Measurements from ENCODE around the gene PARP15. TPM values are rescaled to one million over a fixed set of nuclear protein-coding genes. Genes with fewer than 3 reads are reported as not detected.
A peak's percentile ranks its signal among the peaks of the same experiment; 100 is the strongest.

Gene PARP15
- total RNA-seq = 5.9 TPM

- peak in 1 of 2 donors; percentile 27 for TF ChIP-seq POLR2AphosphoS5 (IDR thresholded peaks at IDR 0.05; ENCODE audit: insufficient read depth in 1 of 2, low read depth in 1 of 2)
- no peak for TF ChIP-seq POLR2A (IDR thresholded peaks at IDR 0.05)
- TF ChIP-seq, protein P1, sequence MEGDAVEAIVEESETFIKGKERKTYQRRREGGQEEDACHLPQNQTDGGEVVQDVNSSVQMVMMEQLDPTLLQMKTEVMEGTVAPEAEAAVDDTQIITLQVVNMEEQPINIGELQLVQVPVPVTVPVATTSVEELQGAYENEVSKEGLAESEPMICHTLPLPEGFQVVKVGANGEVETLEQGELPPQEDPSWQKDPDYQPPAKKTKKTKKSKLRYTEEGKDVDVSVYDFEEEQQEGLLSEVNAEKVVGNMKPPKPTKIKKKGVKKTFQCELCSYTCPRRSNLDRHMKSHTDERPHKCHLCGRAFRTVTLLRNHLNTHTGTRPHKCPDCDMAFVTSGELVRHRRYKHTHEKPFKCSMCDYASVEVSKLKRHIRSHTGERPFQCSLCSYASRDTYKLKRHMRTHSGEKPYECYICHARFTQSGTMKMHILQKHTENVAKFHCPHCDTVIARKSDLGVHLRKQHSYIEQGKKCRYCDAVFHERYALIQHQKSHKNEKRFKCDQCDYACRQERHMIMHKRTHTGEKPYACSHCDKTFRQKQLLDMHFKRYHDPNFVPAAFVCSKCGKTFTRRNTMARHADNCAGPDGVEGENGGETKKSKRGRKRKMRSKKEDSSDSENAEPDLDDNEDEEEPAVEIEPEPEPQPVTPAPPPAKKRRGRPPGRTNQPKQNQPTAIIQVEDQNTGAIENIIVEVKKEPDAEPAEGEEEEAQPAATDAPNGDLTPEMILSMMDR (IDR thresholded peaks at IDR 0.05) = no peak
- Histone ChIP-seq H3K27ac (no peak within 1 kb of the TSS), H3K4me3 (peak within 1 kb of the TSS; percentile 46 to 68), H3K36me3 (no peaks in the 10 kb centered on the region), H3K4me1 (peaks cover 11% of the 10 kb centered on the region), H3K9me3 (peaks cover 5% of the 10 kb centered on the region), H3K27me3 (no peaks in the 10 kb centered on the region)
- DNase-seq (ENCODE audit: extremely low spot score in 2 of 2) = no peak
- intact Hi-C loops (cut with DNase I) = no loop called here
Measured at GRCh38 chr3:122577409-122578031, at the start of gene PARP15. TSS of gene PARP15 (plus strand) at chr3:122577650. CDS start at chr3:122577668, 18 bp downstream.

GRCh38 chr3:122530164-122530563 lies 47.3 kb upstream of the PARP15 start:
- H3K4me1 ChIP-seq = no peaks in the 10 kb centered on the region
- intact Hi-C loops (cut with DNase I) = no loop called here
- no peak overlapping the region for H3K4me3 ChIP-seq
- H3K27ac ChIP-seq = no peak overlapping the region
- H3K9me3 ChIP-seq = no peaks in the 10 kb centered on the region
- peaks cover 2 to 45% of the 10 kb centered on the region in 2 donors for H3K36me3 ChIP-seq
- H3K27me3 ChIP-seq = no peaks in the 10 kb centered on the region
- no peak for DNase-seq (ENCODE audit: extremely low spot score in 2 of 2)
- TF ChIP-seq POLR2AphosphoS5 (IDR thresholded peaks at IDR 0.05; ENCODE audit: insufficient read depth in 1 of 2, low read depth in 1 of 2) = no peak
- no peak for TF ChIP-seq POLR2A (IDR thresholded peaks at IDR 0.05)
- TF ChIP-seq, protein P1 (IDR thresholded peaks at IDR 0.05) = no peak

DNA sequence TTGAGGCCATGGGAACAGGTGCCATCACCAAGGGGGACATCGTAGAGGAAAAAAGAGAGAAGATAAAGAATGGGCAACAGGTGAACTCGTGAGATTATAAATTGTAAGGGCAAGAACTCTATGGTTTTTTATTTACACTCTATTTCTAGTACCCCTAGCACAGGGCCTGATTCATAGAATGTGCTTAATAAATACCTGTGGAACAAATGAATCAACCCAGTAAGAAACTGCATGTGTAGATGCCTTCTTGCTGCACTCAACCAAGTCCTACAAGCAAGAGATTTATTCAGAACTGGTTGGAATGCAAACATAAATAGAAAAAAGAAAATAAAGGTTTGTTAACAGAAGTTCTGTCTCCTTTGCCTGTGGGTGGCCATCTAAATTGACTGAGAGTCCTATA lies 44.0 kb upstream of the PARP15 start:
- H3K27ac ChIP-seq = no peak overlapping the region
- intact Hi-C loops (cut with DNase I) = no loop called here
- H3K4me1 ChIP-seq = no peaks in the 10 kb centered on the region
- TF ChIP-seq POLR2AphosphoS5 (IDR thresholded peaks at IDR 0.05; ENCODE audit: insufficient read depth in 1 of 2, low read depth in 1 of 2) (no peak), POLR2A (IDR thresholded peaks at IDR 0.05) (no peak)
- TF ChIP-seq, protein P1 (IDR thresholded peaks at IDR 0.05) = no peak
- peaks cover under 1 to 60% of the 10 kb centered on the region in 2 donors for H3K36me3 ChIP-seq
- no peak overlapping the region for H3K4me3 ChIP-seq
- no peak for DNase-seq (ENCODE audit: extremely low spot score in 2 of 2)
- no peaks in the 10 kb centered on the region for H3K9me3 ChIP-seq
- H3K27me3 ChIP-seq = no peaks in the 10 kb centered on the region

DNA sequence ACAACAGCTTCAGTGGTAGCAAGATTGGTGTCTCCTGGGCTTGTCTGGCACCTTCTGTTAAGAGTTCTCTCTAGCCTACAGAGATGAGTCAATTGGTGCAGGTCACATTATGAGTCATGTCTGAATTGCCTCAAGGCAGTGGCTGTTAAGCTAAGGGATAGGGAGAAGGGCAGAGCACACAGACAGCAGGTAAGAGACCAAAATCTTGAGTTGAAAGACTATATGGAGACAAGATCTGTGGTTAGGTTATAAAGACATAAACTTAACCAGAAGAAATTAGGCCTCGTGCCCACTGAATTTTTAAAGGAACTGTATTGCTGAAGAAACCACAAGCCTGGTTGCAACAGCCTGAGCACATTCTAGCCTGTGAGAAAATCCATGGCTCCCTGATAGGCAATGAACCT lies 43.5 kb upstream of the PARP15 start:
- Histone ChIP-seq H3K27ac (no peak overlapping the region), H3K36me3 (peaks cover 0 to 60% of the 10 kb centered on the region in 2 donors), H3K4me3 (no peak overlapping the region), H3K4me1 (peaks cover 3% of the 10 kb centered on the region), H3K27me3 (no peaks in the 10 kb centered on the region), H3K9me3 (no peaks in the 10 kb centered on the region)
- intact Hi-C loops (cut with DNase I) = no loop called here
- DNase-seq (ENCODE audit: extremely low spot score in 2 of 2) = no peak
- TF ChIP-seq POLR2A (IDR thresholded peaks at IDR 0.05) (no peak), POLR2AphosphoS5 (IDR thresholded peaks at IDR 0.05; ENCODE audit: insufficient read depth in 1 of 2, low read depth in 1 of 2) (peak in 1 of 2 donors; percentile 40)
- TF ChIP-seq, protein P1 (IDR thresholded peaks at IDR 0.05) = no peak

GRCh38 chr3:122535964-122536631 lies 41.4 kb upstream of the PARP15 start:
- no peak for DNase-seq (ENCODE audit: extremely low spot score in 2 of 2)
- TF ChIP-seq, protein P1 (IDR thresholded peaks at IDR 0.05) = no peak
- TF ChIP-seq POLR2AphosphoS5 (IDR thresholded peaks at IDR 0.05; ENCODE audit: insufficient read depth in 1 of 2, low read depth in 1 of 2) = no peak
- TF ChIP-seq POLR2A (IDR thresholded peaks at IDR 0.05) = no peak
- H3K4me1 ChIP-seq = peaks cover 4% of the 10 kb centered on the region
- intact Hi-C loops (cut with DNase I) = no loop called here
- no peaks in the 10 kb centered on the region for H3K27me3 ChIP-seq
- H3K36me3 ChIP-seq = peaks cover 0 to 55% of the 10 kb centered on the region in 2 donors
- H3K9me3 ChIP-seq = no peaks in the 10 kb centered on the region
- H3K27ac ChIP-seq = no peak overlapping the region
- H3K4me3 ChIP-seq = no peak overlapping the region

All from vagina (tissue), 2 donors.